Measurements from ENCODE around the gene PPFIA4. TPM values are rescaled to one million over a fixed set of nuclear protein-coding genes. Genes with fewer than 3 reads are reported as not detected.

Gene PPFIA4
- total RNA-seq, 1 donor from 2014 or later, result 9.1 TPM

- H3K27ac Mint-ChIP-seq (ENCODE audit: unreplicated experiment), result no peak overlapping the region
- no peak overlapping the region for H3K4me3 ChIP-seq (ENCODE audit: insufficient read depth, low read depth, low read length)
- no peaks in the 10 kb centered on the region for H3K4me1 Mint-ChIP-seq (ENCODE audit: low read depth, unreplicated experiment)
- H3K4me2 ChIP-seq (ENCODE audit: low read length), result no peak overlapping the region
- H2AFZ ChIP-seq (ENCODE audit: low read depth, low read length), result no peak overlapping the region
- H3K27me3 Mint-ChIP-seq (ENCODE audit: low read depth, unreplicated experiment), result peaks cover 80% of the 10 kb centered on the region
- H3K36me3 Mint-ChIP-seq (ENCODE audit: low read depth, unreplicated experiment), result peaks cover 31% of the 10 kb centered on the region
- H3K4me3 Mint-ChIP-seq (ENCODE audit: unreplicated experiment), result no peak overlapping the region
- H3K9ac ChIP-seq (ENCODE audit: low read length), result no peak overlapping the region
- no peaks in the 10 kb centered on the region for H3K9me3 ChIP-seq (ENCODE audit: insufficient read depth, low read depth, low read length)
- FAIRE-seq (no peak), DNase-seq (ENCODE audit: low read depth) (no peak)
- peaks cover 61% of the 10 kb centered on the region for H3K27me3 ChIP-seq (ENCODE audit: insufficient read depth, low read length)
- no peaks in the 10 kb centered on the region for H4K20me1 ChIP-seq (ENCODE audit: insufficient read depth, low read length)
- H3K79me2 ChIP-seq (ENCODE audit: insufficient read depth, low read length), result no peaks in the 10 kb centered on the region
- TF ChIP-seq, protein P1, sequence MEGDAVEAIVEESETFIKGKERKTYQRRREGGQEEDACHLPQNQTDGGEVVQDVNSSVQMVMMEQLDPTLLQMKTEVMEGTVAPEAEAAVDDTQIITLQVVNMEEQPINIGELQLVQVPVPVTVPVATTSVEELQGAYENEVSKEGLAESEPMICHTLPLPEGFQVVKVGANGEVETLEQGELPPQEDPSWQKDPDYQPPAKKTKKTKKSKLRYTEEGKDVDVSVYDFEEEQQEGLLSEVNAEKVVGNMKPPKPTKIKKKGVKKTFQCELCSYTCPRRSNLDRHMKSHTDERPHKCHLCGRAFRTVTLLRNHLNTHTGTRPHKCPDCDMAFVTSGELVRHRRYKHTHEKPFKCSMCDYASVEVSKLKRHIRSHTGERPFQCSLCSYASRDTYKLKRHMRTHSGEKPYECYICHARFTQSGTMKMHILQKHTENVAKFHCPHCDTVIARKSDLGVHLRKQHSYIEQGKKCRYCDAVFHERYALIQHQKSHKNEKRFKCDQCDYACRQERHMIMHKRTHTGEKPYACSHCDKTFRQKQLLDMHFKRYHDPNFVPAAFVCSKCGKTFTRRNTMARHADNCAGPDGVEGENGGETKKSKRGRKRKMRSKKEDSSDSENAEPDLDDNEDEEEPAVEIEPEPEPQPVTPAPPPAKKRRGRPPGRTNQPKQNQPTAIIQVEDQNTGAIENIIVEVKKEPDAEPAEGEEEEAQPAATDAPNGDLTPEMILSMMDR (IDR thresholded peaks at IDR 0.05; ENCODE audit: insufficient read depth, low read depth, low read length), result no peak
- no peak for TF ChIP-seq EZH2 (IDR thresholded peaks at IDR 0.05; ENCODE audit: insufficient read depth, low read length)
- H3K36me3 ChIP-seq (ENCODE audit: insufficient read depth, low read length), result no peaks in the 10 kb centered on the region
- H3K9me3 Mint-ChIP-seq (ENCODE audit: unreplicated experiment), result peaks cover 3% of the 10 kb centered on the region
- no peak overlapping the region for H3K27ac ChIP-seq (ENCODE audit: low read depth, low read length)
- H3K4me1 ChIP-seq (ENCODE audit: insufficient read depth, low read length), result no peaks in the 10 kb centered on the region
Measured at GRCh38 chr1:203077367-203077766, 51.1 kb downstream of the PPFIA4 start.

DNA sequence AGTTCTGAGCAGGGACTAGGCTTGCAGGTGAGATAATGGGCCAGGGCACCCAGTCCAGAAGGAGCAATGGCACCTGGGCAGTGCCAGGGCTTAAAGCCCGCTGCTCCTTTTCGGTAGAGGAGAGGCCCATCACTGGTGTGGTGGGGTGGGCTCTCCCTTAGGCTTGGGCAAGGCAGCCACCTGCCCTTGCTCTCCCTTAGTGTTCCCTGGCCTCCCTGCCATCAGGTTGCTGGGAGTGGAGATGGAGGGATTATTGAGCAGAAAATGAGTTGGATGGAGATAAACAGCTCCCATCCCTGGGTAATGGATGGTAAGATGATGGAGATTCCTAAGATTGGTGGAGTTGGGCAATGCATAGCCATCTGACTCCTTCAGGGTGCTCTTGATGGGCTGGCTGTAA, 51.7 kb downstream of the PPFIA4 start:
- Mint-ChIP-seq H3K4me3 (ENCODE audit: unreplicated experiment) (no peak overlapping the region), H3K27me3 (ENCODE audit: low read depth, unreplicated experiment) (peaks cover 76% of the 10 kb centered on the region), H3K4me1 (ENCODE audit: low read depth, unreplicated experiment) (no peaks in the 10 kb centered on the region), H3K27ac (ENCODE audit: unreplicated experiment) (no peak overlapping the region), H3K9me3 (ENCODE audit: unreplicated experiment) (peaks cover 3% of the 10 kb centered on the region), H3K36me3 (ENCODE audit: low read depth, unreplicated experiment) (peaks cover 31% of the 10 kb centered on the region)
- Histone ChIP-seq H3K27me3 (ENCODE audit: insufficient read depth, low read length) (peaks cover 66% of the 10 kb centered on the region), H3K27ac (ENCODE audit: low read depth, low read length) (no peak overlapping the region), H4K20me1 (ENCODE audit: insufficient read depth, low read length) (no peaks in the 10 kb centered on the region), H3K4me2 (ENCODE audit: low read length) (no peak overlapping the region), H3K9me3 (ENCODE audit: insufficient read depth, low read depth, low read length) (no peaks in the 10 kb centered on the region), H3K4me3 (ENCODE audit: insufficient read depth, low read depth, low read length) (no peak overlapping the region), H3K9ac (ENCODE audit: low read length) (no peak overlapping the region), H2AFZ (ENCODE audit: low read depth, low read length) (no peak overlapping the region), H3K36me3 (ENCODE audit: insufficient read depth, low read length) (no peaks in the 10 kb centered on the region), H3K4me1 (ENCODE audit: insufficient read depth, low read length) (no peaks in the 10 kb centered on the region), H3K79me2 (ENCODE audit: insufficient read depth, low read length) (no peaks in the 10 kb centered on the region)
- TF ChIP-seq, protein P1 (IDR thresholded peaks at IDR 0.05; ENCODE audit: insufficient read depth, low read depth, low read length), result no peak
- no peak for TF ChIP-seq EZH2 (IDR thresholded peaks at IDR 0.05; ENCODE audit: insufficient read depth, low read length)
- FAIRE-seq (no peak), DNase-seq (ENCODE audit: low read depth) (no peak)

GRCh38 chr1:203078478-203078877, 52.2 kb downstream of the PPFIA4 start:
- H4K20me1 ChIP-seq (ENCODE audit: insufficient read depth, low read length), result no peaks in the 10 kb centered on the region
- TF ChIP-seq, protein P1 (IDR thresholded peaks at IDR 0.05; ENCODE audit: insufficient read depth, low read depth, low read length), result no peak
- no peak for TF ChIP-seq EZH2 (IDR thresholded peaks at IDR 0.05; ENCODE audit: insufficient read depth, low read length)
- no peak overlapping the region for H3K4me2 ChIP-seq (ENCODE audit: low read length)
- no peaks in the 10 kb centered on the region for H3K36me3 ChIP-seq (ENCODE audit: insufficient read depth, low read length)
- no peak overlapping the region for H3K27ac ChIP-seq (ENCODE audit: low read depth, low read length)
- H3K27ac Mint-ChIP-seq (ENCODE audit: unreplicated experiment), result no peak overlapping the region
- H2AFZ ChIP-seq (ENCODE audit: low read depth, low read length), result no peak overlapping the region
- peaks cover 3% of the 10 kb centered on the region for H3K9me3 Mint-ChIP-seq (ENCODE audit: unreplicated experiment)
- H3K4me1 Mint-ChIP-seq (ENCODE audit: low read depth, unreplicated experiment), result no peaks in the 10 kb centered on the region
- DNase-seq (ENCODE audit: low read depth) (no peak), FAIRE-seq (no peak)
- H3K4me3 ChIP-seq (ENCODE audit: insufficient read depth, low read depth, low read length), result no peak overlapping the region
- H3K4me3 Mint-ChIP-seq (ENCODE audit: unreplicated experiment), result no peak overlapping the region
- no peaks in the 10 kb centered on the region for H3K79me2 ChIP-seq (ENCODE audit: insufficient read depth, low read length)
- no peaks in the 10 kb centered on the region for H3K4me1 ChIP-seq (ENCODE audit: insufficient read depth, low read length)
- H3K36me3 Mint-ChIP-seq (ENCODE audit: low read depth, unreplicated experiment), result peaks cover 28% of the 10 kb centered on the region
- peaks cover 61% of the 10 kb centered on the region for H3K27me3 ChIP-seq (ENCODE audit: insufficient read depth, low read length)
- peaks cover 74% of the 10 kb centered on the region for H3K27me3 Mint-ChIP-seq (ENCODE audit: low read depth, unreplicated experiment)
- no peak overlapping the region for H3K9ac ChIP-seq (ENCODE audit: low read length)
- H3K9me3 ChIP-seq (ENCODE audit: insufficient read depth, low read depth, low read length), result no peaks in the 10 kb centered on the region
